Stimulated activated memory B cell treated with anti-CD40 and anti-IgM and Interleukin-4, amounts not matched to agents 10 μg/mL and 1 μg/mL and 100 μg/mL, for 72 hours (primary cell): ENCODE data around the gene PLA2G4C.
A peak's percentile ranks its signal among the peaks of the same experiment; 100 is the strongest.

Source experiments
- ATAC-seq: fragments of 150-1000 bp; cut with Tn5 transposase; 2 replicates; pipeline ENCODE4 v1.10.0; 2021
- H3K27ac Mint-ChIP-seq: one replicate; pipeline ENCODE4 v1.8.0; 2022; ENCODE audit warnings: mild to moderate bottlenecking, mixed read lengths
- H3K27me3 Mint-ChIP-seq: one replicate; pipeline ENCODE4 v1.8.0; 2022; ENCODE audit warnings: mixed read lengths
- H3K36me3 Mint-ChIP-seq: one replicate; pipeline ENCODE4 v1.8.0; 2022; ENCODE audit warnings: mixed read lengths
- H3K4me1 Mint-ChIP-seq: one replicate; pipeline ENCODE4 v1.8.0; 2022; ENCODE audit warnings: mixed read lengths
- H3K4me3 Mint-ChIP-seq: one replicate; pipeline ENCODE4 v1.8.0; 2022; ENCODE audit warnings: mild to moderate bottlenecking, moderate library complexity, mixed read lengths
- H3K9me3 Mint-ChIP-seq: one replicate; pipeline ENCODE4 v1.8.0; 2022; ENCODE audit warnings: mixed read lengths

Gene PLA2G4C, protein sequence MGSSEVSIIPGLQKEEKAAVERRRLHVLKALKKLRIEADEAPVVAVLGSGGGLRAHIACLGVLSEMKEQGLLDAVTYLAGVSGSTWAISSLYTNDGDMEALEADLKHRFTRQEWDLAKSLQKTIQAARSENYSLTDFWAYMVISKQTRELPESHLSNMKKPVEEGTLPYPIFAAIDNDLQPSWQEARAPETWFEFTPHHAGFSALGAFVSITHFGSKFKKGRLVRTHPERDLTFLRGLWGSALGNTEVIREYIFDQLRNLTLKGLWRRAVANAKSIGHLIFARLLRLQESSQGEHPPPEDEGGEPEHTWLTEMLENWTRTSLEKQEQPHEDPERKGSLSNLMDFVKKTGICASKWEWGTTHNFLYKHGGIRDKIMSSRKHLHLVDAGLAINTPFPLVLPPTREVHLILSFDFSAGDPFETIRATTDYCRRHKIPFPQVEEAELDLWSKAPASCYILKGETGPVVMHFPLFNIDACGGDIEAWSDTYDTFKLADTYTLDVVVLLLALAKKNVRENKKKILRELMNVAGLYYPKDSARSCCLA

DNA sequence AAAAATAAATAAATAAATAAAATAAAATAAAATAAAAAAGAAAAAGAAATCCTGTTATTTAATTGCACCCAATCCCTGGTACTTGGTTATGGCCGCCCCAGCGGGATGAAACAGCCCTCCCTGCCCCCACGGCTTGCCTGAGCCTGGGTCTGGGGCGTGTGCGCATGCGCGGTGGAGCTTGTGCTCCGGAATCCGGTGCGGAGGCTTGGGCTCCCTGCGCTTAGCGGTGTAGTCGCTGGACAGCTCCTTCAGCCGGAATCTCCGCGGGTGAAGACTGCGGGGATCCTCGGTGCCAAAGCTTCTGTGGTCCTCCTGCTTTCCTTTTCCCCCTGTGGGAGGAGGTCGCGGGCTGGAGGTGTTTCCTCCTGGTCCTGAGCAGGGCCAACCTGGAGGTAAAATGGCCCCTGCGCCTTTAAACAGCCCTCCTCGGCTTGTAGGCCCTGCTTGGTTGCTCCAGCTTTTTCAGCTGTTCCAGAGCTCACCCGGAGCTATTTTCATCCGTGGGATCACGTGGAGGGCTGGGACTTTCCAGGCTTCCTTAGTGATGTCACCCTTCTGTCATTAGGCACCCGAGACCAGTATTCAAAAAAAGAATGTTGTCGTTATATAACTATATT is at the start of gene PLA2G4C:
Gene PLA2G4C, minus strand, starts transcription at position 468 of the 617 bp plus-strand sequence. CDS start 4,288 bp downstream, outside the sequence.
- H3K4me1 Mint-ChIP-seq: peaks cover 30% of the 10 kb centered on the region
- H3K27me3 Mint-ChIP-seq: no peaks in the 10 kb centered on the region
- ATAC-seq: peak; percentile 87
- peak within 1 kb of the TSS; percentile 94 for H3K27ac Mint-ChIP-seq
- H3K4me3 Mint-ChIP-seq: peak within 1 kb of the TSS; percentile 90
- peaks cover 10% of the 10 kb centered on the region for H3K36me3 Mint-ChIP-seq
- no peaks in the 10 kb centered on the region for H3K9me3 Mint-ChIP-seq

DNA sequence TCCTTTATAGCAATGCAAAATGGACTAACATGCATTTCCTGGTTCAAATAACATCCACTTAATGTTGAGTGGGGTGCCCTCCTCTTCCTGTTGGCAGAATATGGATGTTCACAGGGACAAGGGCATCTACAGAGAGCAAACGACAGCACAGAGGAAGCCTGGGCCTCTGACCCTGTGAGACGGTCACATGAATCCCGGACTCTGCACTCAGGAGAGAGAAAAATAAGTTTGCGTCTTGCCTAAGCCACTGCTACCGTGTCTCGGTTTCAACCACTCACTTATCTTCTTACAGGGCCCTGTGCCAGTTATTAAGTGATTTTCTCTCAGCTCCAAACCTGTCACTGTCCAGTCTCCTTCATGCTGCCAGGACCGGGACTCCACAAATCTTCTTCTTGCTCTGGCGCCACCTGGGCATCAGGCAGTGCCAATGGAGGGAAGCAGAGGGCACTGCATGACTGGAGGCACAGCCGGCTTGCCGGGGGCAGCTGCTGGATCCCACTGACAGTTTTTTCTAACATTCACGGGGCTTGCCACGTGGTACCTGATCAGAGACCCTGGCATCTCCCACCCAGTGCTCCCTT is 47.7 kb upstream of the PLA2G4C start:
- H3K36me3 Mint-ChIP-seq: peaks cover 53% of the 10 kb centered on the region

GRCh38 chr19:48154003-48154402 is 43.4 kb upstream of the PLA2G4C start:
- H3K27ac Mint-ChIP-seq: no peak overlapping the region
- no peak for ATAC-seq
- peaks cover 43% of the 10 kb centered on the region for H3K36me3 Mint-ChIP-seq
- H3K27me3 Mint-ChIP-seq: no peaks in the 10 kb centered on the region
- H3K4me3 Mint-ChIP-seq: no peak overlapping the region
- H3K4me1 Mint-ChIP-seq: no peaks in the 10 kb centered on the region
- no peaks in the 10 kb centered on the region for H3K9me3 Mint-ChIP-seq

More for the DNA sequence above, 47.7 kb upstream of the PLA2G4C start:
- no peak overlapping the region for H3K4me3 Mint-ChIP-seq
- H3K27ac Mint-ChIP-seq: no peak overlapping the region
- H3K27me3 Mint-ChIP-seq: no peaks in the 10 kb centered on the region
- no peaks in the 10 kb centered on the region for H3K4me1 Mint-ChIP-seq
- ATAC-seq: no peak
- H3K9me3 Mint-ChIP-seq: no peaks in the 10 kb centered on the region

DNA sequence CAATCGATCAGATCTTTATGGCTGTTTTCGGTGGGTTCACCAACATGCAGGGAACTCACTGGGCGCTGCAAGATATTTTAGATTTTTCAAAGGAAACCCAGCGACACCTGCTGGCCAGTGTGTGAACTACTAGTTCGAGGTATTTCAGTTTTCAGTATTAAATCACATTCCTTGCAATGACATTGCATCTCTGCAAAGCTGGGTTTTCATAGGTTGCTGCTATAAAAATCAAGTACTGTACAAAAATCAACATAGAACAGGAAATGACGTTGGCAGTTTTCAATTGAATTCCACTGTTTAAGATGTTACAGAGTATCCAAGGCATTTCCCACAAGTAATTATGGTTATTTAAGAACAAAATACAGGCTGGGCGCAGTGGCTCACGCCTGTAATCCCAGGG is 41.9 kb upstream of the PLA2G4C start:
- Mint-ChIP-seq H3K4me1 (no peaks in the 10 kb centered on the region), H3K4me3 (no peak overlapping the region), H3K9me3 (no peaks in the 10 kb centered on the region), H3K27ac (no peak overlapping the region), H3K27me3 (no peaks in the 10 kb centered on the region), H3K36me3 (peaks cover 43% of the 10 kb centered on the region)
- no peak for ATAC-seq

- H3K9me3 Mint-ChIP-seq: no peaks in the 10 kb centered on the region
- ATAC-seq: no peak
- H3K36me3 Mint-ChIP-seq: peaks cover 56% of the 10 kb centered on the region
- no peak overlapping the region for H3K27ac Mint-ChIP-seq
- no peak overlapping the region for H3K4me3 Mint-ChIP-seq
- no peaks in the 10 kb centered on the region for H3K4me1 Mint-ChIP-seq
- H3K27me3 Mint-ChIP-seq: no peaks in the 10 kb centered on the region
Observed at GRCh38 chr19:48149430-48149829, 38.8 kb upstream of the PLA2G4C start.

DNA sequence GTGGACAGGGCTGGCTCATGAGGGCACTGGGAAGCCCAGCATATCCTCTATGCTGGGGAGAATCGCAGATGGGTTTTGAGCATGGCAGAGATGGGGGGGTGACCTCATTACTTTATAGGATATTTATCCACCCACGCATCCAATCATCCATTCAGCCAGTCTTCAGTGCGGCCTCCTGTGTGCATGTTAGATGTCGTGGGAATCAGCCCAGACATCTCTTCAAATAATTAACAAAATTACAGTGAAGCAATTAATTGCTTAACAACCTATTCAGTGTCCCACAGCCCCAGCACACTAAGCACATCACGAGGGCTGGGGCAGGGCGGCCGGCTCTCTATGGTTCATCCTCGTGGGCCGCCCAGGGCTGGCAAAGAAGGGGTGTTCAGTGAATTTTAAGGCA is 38.0 kb upstream of the PLA2G4C start:
- no peak overlapping the region for H3K4me3 Mint-ChIP-seq
- H3K4me1 Mint-ChIP-seq: no peaks in the 10 kb centered on the region
- no peaks in the 10 kb centered on the region for H3K9me3 Mint-ChIP-seq
- no peaks in the 10 kb centered on the region for H3K27me3 Mint-ChIP-seq
- no peak for ATAC-seq
- H3K36me3 Mint-ChIP-seq: peaks cover 58% of the 10 kb centered on the region
- no peak overlapping the region for H3K27ac Mint-ChIP-seq

DNA sequence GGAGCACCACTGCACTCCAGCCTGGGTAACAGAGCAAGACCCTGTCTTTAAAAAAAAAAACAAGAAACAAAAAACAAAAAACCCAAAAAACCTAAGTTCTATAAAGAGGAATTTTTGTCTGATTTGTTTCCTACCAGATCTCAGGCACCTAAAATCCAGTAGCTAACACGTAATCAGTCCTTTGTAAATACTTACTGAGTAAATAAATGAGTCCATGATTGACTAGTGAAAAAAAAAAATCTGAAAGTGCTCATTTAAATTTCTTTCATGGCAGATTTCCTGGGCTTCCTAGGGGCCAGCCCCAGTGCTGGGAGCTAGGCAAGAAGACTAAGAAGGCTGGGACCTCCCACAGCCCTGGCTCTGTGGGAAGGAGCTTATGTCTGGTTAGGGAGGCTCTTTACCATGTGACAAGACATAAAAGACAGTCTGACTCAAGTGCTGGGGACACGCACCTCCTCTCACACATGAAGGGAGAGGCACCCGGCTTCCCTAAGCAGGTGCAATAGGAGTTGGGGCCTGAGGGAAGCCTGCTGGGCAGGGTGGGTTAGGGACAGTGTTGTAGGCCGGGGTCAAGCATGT is 37.1 kb upstream of the PLA2G4C start:
- Mint-ChIP-seq H3K4me1 (no peaks in the 10 kb centered on the region), H3K27me3 (no peaks in the 10 kb centered on the region), H3K9me3 (no peaks in the 10 kb centered on the region), H3K36me3 (peaks cover 67% of the 10 kb centered on the region), H3K27ac (no peak overlapping the region), H3K4me3 (no peak overlapping the region)
- no peak for ATAC-seq

DNA sequence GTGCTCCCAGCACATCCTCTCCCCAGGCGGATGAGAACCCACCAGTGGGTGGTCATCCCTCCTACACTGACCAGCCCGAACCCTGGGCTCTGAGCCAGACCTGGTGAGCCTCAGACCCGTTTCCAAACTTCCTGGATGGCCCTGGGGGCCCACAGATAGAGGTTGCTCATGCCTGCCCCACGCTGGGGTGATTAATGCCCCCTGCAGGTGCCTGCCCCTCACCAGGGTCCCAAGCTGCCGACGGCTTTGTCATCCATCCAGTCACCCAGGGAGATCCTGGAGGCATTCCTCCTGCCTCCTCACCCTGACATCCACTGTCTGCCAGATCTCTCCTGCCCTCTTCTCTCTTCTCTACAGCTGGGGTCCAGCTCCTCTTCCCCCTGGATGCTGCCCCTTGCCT is 28.4 kb upstream of the PLA2G4C start:
- Mint-ChIP-seq H3K4me3 (no peak overlapping the region), H3K9me3 (no peaks in the 10 kb centered on the region), H3K27ac (no peak overlapping the region), H3K36me3 (peaks cover 53% of the 10 kb centered on the region), H3K4me1 (no peaks in the 10 kb centered on the region), H3K27me3 (no peaks in the 10 kb centered on the region)
- no peak for ATAC-seq

- ATAC-seq: no peak
- H3K4me1 Mint-ChIP-seq: no peaks in the 10 kb centered on the region
- H3K36me3 Mint-ChIP-seq: peaks cover 36% of the 10 kb centered on the region
- no peak overlapping the region for H3K27ac Mint-ChIP-seq
- no peak overlapping the region for H3K4me3 Mint-ChIP-seq
- H3K27me3 Mint-ChIP-seq: no peaks in the 10 kb centered on the region
- no peaks in the 10 kb centered on the region for H3K9me3 Mint-ChIP-seq
Observed at GRCh38 chr19:48137411-48137810, 26.8 kb upstream of the PLA2G4C start.

DNA sequence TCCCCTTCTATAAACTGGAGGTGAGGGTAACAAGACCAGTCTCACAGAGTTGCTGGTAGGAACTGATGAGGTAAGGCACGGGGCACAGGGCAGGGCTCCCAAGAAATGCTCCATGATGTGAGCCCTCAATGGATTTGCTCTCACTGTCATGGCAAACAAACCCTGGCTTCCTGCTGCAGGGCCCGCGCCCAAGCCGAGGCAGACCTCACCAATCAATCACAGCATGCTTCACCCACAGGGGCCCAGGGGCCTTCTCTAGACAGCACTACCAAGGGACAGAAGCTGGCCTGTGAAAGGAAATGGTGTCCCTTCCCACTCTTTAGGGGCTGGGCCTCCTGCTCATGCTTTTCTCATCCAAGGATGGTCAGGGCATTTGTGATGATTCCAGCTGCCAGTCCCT is 25.9 kb upstream of the PLA2G4C start:
- no peaks in the 10 kb centered on the region for H3K27me3 Mint-ChIP-seq

GRCh38 chr19:48135411-48135810 is 24.8 kb upstream of the PLA2G4C start:
- H3K4me3 Mint-ChIP-seq: no peak overlapping the region
- no peaks in the 10 kb centered on the region for H3K4me1 Mint-ChIP-seq
- no peaks in the 10 kb centered on the region for H3K27me3 Mint-ChIP-seq
- H3K27ac Mint-ChIP-seq: no peak overlapping the region
- H3K9me3 Mint-ChIP-seq: no peaks in the 10 kb centered on the region
- ATAC-seq: no peak
- H3K36me3 Mint-ChIP-seq: peaks cover 54% of the 10 kb centered on the region

More for the DNA sequence above, 25.9 kb upstream of the PLA2G4C start:
- ATAC-seq: no peak
- Mint-ChIP-seq H3K36me3 (peaks cover 43% of the 10 kb centered on the region), H3K9me3 (no peaks in the 10 kb centered on the region), H3K27ac (no peak overlapping the region), H3K4me3 (no peak overlapping the region), H3K4me1 (no peaks in the 10 kb centered on the region)

- no peaks in the 10 kb centered on the region for H3K4me1 Mint-ChIP-seq
- H3K9me3 Mint-ChIP-seq: peaks cover 5% of the 10 kb centered on the region
- no peak overlapping the region for H3K27ac Mint-ChIP-seq
- no peaks in the 10 kb centered on the region for H3K27me3 Mint-ChIP-seq
- ATAC-seq: no peak
- no peak overlapping the region for H3K4me3 Mint-ChIP-seq
- H3K36me3 Mint-ChIP-seq: peaks cover 58% of the 10 kb centered on the region
Observed at GRCh38 chr19:48133094-48133493, 22.5 kb upstream of the PLA2G4C start.

DNA sequence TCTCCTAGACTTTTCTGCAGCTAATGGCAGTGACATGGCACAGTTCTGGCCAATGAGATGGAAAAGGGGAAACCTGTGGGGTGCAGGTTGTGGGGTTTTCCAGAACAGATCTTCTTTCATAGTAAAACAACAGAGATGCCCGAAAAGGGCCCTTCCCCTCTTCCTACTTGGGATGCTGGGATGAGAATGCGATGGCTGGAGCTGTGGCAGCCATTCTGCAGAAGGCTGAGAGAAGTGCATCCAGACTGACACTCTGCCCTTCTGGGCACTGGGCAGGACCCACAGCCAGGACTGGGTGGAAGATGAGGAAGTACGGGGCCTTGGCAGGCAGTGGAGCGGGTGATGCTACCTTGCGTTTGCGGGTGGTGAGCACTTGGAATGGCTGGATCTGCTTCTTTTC is 16.9 kb upstream of the PLA2G4C start:
- Mint-ChIP-seq H3K4me3 (no peak overlapping the region), H3K4me1 (peaks cover 2% of the 10 kb centered on the region), H3K27me3 (no peaks in the 10 kb centered on the region), H3K36me3 (peaks cover 79% of the 10 kb centered on the region), H3K27ac (no peak overlapping the region), H3K9me3 (peaks cover 6% of the 10 kb centered on the region)
- ATAC-seq: no peak

DNA sequence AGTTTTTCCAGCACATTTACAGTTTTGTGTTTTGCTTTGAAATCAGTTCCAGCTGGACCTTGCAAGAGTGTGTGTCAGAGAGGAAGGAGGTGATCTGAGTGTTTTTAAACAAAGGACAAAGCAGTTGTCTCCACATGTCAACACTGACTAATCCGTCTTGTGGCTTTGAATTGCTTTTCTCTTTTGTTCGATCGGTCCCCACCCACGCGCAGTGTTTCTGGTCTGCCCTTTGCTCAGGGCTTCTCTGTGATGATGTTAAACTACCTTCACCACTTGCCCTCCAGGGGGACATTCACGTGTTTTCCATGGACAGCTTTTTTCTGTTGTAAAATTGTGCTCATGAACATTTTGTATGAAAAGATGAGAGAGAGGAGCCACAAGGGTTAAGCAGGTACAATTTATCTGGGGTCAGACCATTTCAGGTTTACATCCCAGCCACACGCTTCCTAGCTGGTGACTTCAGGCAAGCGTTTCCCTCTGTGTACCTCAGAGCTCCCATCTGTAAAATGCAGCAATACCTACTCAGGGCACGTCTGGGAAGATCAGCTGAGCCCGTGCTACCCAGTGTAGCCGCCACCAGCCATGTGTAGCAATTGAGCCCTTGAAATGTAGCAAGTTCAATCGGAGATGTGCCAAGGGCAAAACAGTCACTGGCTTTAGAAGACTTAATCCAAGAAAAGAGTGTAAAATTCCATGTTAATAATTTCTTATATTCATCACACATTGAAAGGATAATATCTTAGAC is 13.5 kb upstream of the PLA2G4C start:
- ATAC-seq: no peak
- peaks cover 11% of the 10 kb centered on the region for H3K4me1 Mint-ChIP-seq
- no peak overlapping the region for H3K4me3 Mint-ChIP-seq
- H3K36me3 Mint-ChIP-seq: peaks cover 68% of the 10 kb centered on the region
- H3K9me3 Mint-ChIP-seq: peaks cover 6% of the 10 kb centered on the region
- no peak overlapping the region for H3K27ac Mint-ChIP-seq
- H3K27me3 Mint-ChIP-seq: no peaks in the 10 kb centered on the region

- peaks cover 19% of the 10 kb centered on the region for H3K4me1 Mint-ChIP-seq
- no peaks in the 10 kb centered on the region for H3K27me3 Mint-ChIP-seq
- peaks cover 4% of the 10 kb centered on the region for H3K9me3 Mint-ChIP-seq
- H3K36me3 Mint-ChIP-seq: peaks cover 62% of the 10 kb centered on the region
- peak overlapping the region; percentile 92 for H3K27ac Mint-ChIP-seq
- H3K4me3 Mint-ChIP-seq: peak overlapping the region; percentile 18
- no peak for ATAC-seq
Observed at GRCh38 chr19:48122421-48122820, 11.8 kb upstream of the PLA2G4C start.
